ENCODE measurements around the gene FAM107A. TPM values are rescaled to one million over a fixed set of nuclear protein-coding genes. Genes with fewer than 3 reads are reported as not detected.
A peak's percentile ranks its signal among the peaks of the same experiment; 100 is the strongest.

Gene FAM107A
- polyA plus RNA-seq, 1 donor (not counting 4 experiments of a cell fraction or from before 2014, with no cell fraction given): not detected

DNA sequence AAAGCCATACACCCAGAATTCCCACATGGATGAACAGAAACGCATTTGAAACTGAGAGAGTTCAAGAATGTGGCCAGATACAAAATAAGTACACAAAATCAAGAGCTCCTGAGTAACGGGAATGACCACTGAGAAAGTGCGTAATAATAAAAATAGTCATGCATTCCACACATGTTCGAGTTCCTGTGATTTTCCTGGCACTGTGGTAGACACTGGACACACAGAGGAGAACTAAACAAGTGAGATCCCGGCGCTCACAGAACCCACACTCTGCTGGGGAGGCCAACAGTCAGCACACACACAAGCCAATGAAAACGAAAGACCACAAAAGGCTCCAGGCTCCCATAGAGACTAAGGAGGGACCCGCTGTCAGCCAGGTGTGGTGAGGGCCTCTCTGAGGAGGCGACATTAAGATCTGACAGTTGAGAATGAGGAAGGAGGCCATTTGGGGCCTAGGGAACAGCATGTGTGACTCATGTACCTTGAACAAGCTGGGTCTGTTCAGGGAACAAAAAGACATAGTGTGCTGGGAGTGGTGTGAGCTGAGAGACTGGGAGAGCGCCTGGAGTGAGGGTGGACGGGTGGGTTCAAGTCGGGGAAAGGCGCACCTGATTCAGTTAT is 5.1 kb downstream of the FAM107A start:
- Histone ChIP-seq H3K79me2 (ENCODE audit: control insufficient read depth, insufficient read depth, low read length) (no peaks in the 10 kb centered on the region), H4K20me1 (ENCODE audit: control insufficient read depth, extremely low read depth, insufficient read depth, low read length) (no peaks in the 10 kb centered on the region), H3K4me2 (ENCODE audit: control insufficient read depth, extremely low read depth, insufficient read depth, low read depth, low read length) (no peak overlapping the region), H3K4me3 (ENCODE audit: control insufficient read depth in 2 of 3, extremely low read depth in 1 of 3, insufficient read depth in 2 of 3, low read depth in 1 of 3, low read length in 3 of 3) (no peak overlapping the region), H2AFZ (ENCODE audit: control insufficient read depth, low read length) (no peak overlapping the region), H3K4me1 (ENCODE audit: control insufficient read depth, extremely low read depth, insufficient read depth, low read length) (no peaks in the 10 kb centered on the region), H3K27ac (ENCODE audit: control insufficient read depth, insufficient read depth, low read length) (no peak overlapping the region), H3K27me3 (ENCODE audit: control insufficient read depth, extremely low read depth, insufficient read depth, low read length) (peaks cover 8% of the 10 kb centered on the region), H3K9ac (ENCODE audit: control insufficient read depth, extremely low read depth, insufficient read depth, low read length) (no peak overlapping the region), H3K9me3 (ENCODE audit: control insufficient read depth, low read depth, low read length) (no peaks in the 10 kb centered on the region), H3K36me3 (ENCODE audit: control insufficient read depth in 2 of 2, extremely low read depth in 1 of 2, insufficient read depth in 2 of 2, low read length in 2 of 2) (no peaks in the 10 kb centered on the region), H3K9me1 (ENCODE audit: control insufficient read depth, extremely low read depth, insufficient read depth, low read length) (no peaks in the 10 kb centered on the region)
- peak; percentile 32 for FAIRE-seq
- no peak for DNase-seq (ENCODE audit: low read depth, low spot score)
- dilution Hi-C loops (cut with MboI; ENCODE audit: extremely low pct_ligation_motif_present, low sequenced_read_pairs): no loop called here
- no peak for TF ChIP-seq EZH2 (IDR thresholded peaks at IDR 0.05; ENCODE audit: low read length)
- TF ChIP-seq, protein P1, sequence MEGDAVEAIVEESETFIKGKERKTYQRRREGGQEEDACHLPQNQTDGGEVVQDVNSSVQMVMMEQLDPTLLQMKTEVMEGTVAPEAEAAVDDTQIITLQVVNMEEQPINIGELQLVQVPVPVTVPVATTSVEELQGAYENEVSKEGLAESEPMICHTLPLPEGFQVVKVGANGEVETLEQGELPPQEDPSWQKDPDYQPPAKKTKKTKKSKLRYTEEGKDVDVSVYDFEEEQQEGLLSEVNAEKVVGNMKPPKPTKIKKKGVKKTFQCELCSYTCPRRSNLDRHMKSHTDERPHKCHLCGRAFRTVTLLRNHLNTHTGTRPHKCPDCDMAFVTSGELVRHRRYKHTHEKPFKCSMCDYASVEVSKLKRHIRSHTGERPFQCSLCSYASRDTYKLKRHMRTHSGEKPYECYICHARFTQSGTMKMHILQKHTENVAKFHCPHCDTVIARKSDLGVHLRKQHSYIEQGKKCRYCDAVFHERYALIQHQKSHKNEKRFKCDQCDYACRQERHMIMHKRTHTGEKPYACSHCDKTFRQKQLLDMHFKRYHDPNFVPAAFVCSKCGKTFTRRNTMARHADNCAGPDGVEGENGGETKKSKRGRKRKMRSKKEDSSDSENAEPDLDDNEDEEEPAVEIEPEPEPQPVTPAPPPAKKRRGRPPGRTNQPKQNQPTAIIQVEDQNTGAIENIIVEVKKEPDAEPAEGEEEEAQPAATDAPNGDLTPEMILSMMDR (optimal IDR thresholded peaks at IDR 0.05 in 1 of 3, IDR thresholded peaks at IDR 0.05 in 1 of 3, conservative IDR thresholded peaks at IDR 0.05 in 1 of 3; ENCODE audit: extremely low read depth in 1 of 3, insufficient read depth in 2 of 3, low read length in 3 of 3): no peak

DNA sequence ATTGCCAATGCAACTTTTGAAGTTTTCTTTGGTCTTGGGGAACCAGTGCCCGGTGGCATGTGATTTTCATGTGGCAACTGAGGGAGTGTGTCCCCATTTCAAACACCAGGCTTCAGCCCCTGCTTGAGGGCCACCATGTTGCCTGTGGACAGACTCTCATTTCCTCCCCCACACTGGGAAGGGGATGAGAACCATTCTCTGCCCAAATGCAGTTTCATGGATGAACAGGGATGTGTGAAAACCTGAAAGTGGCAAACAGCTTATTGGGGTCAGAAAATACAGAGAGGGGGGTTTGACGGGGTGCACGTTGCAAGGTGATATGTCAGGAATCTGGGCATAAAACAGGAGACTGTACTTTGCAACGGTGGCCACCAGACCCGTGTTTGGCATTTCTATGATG is 6.3 kb downstream of the FAM107A start:
- Histone ChIP-seq H3K4me3 (ENCODE audit: control insufficient read depth in 2 of 3, extremely low read depth in 1 of 3, insufficient read depth in 2 of 3, low read depth in 1 of 3, low read length in 3 of 3) (no peak overlapping the region), H3K27ac (ENCODE audit: control insufficient read depth, insufficient read depth, low read length) (no peak overlapping the region), H3K9ac (ENCODE audit: control insufficient read depth, extremely low read depth, insufficient read depth, low read length) (no peak overlapping the region), H2AFZ (ENCODE audit: control insufficient read depth, low read length) (no peak overlapping the region), H3K4me1 (ENCODE audit: control insufficient read depth, extremely low read depth, insufficient read depth, low read length) (no peaks in the 10 kb centered on the region), H3K9me1 (ENCODE audit: control insufficient read depth, extremely low read depth, insufficient read depth, low read length) (no peaks in the 10 kb centered on the region), H4K20me1 (ENCODE audit: control insufficient read depth, extremely low read depth, insufficient read depth, low read length) (no peaks in the 10 kb centered on the region), H3K79me2 (ENCODE audit: control insufficient read depth, insufficient read depth, low read length) (no peaks in the 10 kb centered on the region), H3K36me3 (ENCODE audit: control insufficient read depth in 2 of 2, extremely low read depth in 1 of 2, insufficient read depth in 2 of 2, low read length in 2 of 2) (no peaks in the 10 kb centered on the region), H3K9me3 (ENCODE audit: control insufficient read depth, low read depth, low read length) (no peaks in the 10 kb centered on the region), H3K27me3 (ENCODE audit: control insufficient read depth, extremely low read depth, insufficient read depth, low read length) (no peaks in the 10 kb centered on the region), H3K4me2 (ENCODE audit: control insufficient read depth, extremely low read depth, insufficient read depth, low read depth, low read length) (no peak overlapping the region)
- dilution Hi-C loops (cut with MboI; ENCODE audit: extremely low pct_ligation_motif_present, low sequenced_read_pairs): no loop called here
- FAIRE-seq (no peak), DNase-seq (ENCODE audit: low read depth, low spot score) (no peak)
- TF ChIP-seq, protein P1 (optimal IDR thresholded peaks at IDR 0.05 in 1 of 3, IDR thresholded peaks at IDR 0.05 in 1 of 3, conservative IDR thresholded peaks at IDR 0.05 in 1 of 3; ENCODE audit: extremely low read depth in 1 of 3, insufficient read depth in 2 of 3, low read length in 3 of 3): no peak
- TF ChIP-seq EZH2 (IDR thresholded peaks at IDR 0.05; ENCODE audit: low read length): no peak
